GM19455 (cell line): ENCODE data around the gene CIITA.
A peak's percentile ranks its signal among the peaks of the same experiment; 100 is the strongest.

Source experiments
- ATAC-seq: cut with Tn5 transposase; IDR thresholded peaks from one replicate; pipeline ENCODE4 v1.9.1; 2021; ENCODE audit not compliant: unreplicated experiment

Gene CIITA

DNA sequence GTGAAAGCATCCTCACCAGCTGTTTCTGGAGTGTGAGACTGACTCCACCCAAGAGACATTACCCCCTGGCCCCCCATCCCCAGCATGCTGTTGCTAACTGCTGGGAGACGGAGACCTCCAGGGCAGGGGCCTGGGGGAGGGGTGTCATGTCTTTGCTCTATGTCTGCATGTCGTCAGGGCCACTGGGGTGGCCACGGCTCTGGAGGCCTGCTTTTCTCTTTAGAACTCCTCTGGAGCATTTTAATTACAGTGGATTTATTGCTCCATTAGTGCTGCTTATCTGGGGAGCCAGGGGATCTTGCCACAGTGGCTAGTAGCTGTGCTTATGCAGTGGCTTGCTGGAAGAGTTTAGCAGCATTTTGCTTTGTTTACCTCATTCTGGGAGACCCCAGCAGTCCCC, 99.6 kb downstream of the CIITA start:
- no peak for ATAC-seq

DNA sequence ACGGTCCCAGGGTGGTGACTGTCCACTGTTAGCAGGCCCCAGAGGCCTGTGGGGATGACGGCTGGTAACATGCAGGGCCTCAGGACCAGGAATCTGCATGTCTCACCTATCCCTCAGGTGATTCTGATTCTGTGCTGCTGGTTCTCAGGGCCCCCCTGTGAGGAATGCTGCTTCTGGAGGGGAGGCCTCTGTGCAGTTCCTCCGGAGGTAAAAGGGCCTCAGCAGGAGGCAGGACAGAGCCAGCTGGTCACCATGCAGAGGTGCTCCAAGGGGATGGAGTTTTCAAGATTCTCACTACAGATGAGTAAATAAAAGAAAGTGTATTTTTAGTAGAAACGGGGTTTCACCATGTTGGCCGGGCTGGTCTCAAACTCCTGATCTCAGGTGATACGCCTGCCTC, 101.1 kb downstream of the CIITA start:
- no peak for ATAC-seq

DNA sequence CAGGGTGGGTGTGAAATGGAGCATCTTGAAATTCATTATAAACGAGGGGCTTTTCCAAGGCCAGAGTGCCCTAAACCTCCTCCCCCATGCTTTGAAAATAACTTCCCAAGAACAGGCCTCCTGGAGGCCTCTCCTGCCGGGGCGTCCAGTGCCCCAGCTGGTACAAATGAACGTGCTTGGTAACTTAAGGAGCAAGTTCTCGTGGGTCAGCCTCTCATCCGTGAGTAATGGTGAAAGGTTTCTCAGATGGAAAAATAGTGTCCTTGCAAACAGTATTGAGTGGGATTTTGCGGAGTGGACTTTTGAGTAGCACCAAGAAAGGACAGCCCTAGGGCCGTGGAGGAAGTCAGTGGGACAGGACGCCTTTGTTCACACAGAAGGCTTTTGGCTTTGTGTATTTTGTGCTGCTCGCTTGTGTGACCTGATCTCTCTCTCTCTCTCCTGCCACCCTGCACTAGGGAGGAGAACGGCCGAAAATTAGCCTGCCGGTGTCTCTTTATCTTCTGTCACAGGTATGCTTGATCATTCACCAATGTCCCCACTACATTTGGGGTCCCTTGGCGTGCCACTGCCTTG, 102.0 kb downstream of the CIITA start:
- ATAC-seq = no peak

DNA sequence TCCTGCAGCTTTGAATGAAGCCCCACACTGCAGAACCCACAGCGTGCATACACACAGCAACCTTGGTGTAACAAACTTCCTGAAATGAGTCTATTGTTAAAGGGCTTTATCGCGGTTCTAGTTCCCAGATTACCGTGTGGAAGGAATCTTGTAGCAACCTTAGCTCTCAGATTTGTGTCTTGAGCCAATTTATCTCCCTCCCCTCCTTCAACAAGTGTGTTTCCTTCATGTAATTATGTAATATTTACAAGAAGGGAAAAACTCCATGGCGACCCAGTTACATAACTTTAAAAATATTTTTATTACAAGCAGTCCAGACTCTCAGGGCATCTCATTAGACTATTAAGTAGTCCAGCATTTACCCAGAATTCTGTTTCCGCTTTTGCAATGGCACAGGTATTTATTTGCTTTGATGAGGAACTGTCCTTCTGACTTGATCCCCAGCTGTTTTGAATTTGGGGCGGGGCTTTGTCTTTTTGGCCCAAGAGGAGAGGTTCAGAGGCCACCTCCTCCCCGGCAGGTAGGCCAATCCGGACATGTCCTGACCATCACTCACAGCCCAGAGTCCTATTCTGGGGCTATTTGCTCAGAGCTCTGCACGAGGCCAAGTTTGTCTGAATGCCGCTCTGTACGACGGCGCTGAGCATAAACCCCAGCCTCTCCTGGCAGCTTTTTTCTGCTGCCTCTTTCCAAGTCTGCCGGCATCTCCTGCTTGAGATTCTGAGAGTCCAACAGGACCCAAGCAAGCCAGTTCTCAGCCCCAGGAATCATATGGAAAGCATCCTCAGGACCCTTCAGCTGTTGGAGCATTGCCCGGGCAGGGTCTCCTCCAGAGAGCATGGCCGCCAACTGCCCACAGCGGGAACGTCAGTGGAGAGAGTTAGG, 103.0 kb downstream of the CIITA start:
- ATAC-seq = no peak

DNA sequence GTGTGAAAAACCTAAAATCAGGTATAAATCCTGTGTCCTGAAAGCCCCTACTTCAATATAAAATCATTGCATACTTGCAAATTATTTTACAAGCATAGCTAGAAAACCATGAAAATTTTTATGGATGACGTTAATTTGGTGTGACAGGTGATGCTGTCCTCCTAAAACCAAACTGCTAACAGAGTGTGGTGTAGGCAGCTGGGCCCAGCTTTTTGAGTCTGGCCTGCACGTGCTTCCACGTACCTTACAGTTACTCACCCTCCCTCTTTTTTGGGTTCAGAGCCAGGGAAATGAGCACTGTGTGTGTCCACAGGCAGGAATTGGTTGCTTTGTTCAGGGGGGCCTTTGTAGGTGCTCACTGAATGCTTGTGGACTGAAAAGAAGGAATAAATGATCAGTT, 103.8 kb downstream of the CIITA start:
- ATAC-seq = no peak

DNA sequence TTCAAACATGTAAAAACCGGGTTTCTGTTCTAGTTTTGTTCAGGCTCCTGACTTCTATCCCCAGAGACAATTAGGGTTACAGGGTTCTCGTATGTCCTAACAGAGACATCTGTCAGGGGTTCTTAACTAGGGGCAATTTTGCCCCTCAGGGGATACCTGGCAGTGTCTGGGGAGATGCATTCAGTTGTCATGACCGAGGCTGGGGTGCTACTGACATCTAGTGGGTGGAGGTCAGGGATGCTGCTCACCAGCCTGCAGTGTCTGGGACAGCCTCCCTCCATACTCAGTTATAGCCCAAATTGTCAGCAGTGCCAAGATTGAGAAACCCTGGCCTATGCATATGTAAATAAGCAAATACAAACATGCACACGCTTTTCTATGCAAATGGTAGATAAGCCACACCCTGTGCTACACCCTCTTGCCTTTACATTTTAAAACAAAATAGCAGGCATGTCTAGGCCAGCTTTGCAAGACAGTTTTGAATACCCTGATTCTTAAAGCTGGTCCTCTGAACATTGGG, 104.8 kb downstream of the CIITA start:
- ATAC-seq = peak; percentile 67

DNA sequence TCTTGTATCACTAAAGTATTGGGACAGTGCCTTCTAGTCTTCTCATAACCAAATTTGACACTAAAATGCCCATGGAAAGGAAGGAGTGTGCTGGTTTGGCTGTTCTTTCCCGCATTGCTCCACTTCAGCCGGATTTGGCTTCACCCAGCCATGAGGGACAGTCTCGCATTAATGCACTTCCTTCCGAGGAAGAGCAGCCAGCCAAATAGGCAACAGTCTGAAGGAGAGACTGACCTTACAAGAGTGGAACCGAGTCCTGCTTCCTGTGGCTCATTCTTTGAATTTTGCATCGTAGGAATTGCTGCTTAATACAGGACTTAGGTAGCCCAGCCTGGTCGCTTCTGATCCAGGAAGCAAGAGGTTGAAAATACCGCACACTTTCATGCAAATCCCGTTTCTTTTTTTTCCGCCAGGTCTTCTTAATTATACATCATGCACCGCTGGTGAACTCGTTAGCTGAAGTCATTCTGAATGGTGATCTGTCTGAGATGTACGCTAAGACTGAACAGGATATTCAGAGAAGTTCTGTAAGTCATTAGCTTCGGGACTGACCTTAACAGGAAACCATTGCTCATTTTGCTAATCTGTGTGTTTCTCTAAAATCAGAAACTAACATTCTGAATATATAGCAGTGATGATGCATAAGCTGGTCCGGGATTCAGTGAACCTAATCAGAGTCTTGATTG, 105.6 kb downstream of the CIITA start:
- no peak for ATAC-seq

DNA sequence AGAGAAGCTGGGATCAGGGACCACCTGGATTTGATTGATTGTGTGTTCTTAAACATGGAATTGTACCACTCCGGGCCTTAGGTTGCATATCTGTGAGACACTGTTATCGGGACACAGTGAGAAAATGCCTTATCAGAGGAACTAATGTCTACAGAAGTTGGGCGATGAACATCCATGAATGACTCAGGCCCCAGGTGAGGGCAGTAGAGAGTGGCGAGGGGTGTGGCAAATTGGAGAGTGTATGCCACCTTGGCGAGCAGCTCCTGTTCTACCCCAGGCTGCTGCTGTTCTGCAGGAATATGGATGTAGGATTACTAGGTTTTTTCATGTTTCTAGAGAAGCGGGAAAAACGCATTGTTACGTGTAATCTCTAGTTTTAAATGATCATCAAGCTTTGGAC, 106.2 kb downstream of the CIITA start:
- ATAC-seq = no peak

DNA sequence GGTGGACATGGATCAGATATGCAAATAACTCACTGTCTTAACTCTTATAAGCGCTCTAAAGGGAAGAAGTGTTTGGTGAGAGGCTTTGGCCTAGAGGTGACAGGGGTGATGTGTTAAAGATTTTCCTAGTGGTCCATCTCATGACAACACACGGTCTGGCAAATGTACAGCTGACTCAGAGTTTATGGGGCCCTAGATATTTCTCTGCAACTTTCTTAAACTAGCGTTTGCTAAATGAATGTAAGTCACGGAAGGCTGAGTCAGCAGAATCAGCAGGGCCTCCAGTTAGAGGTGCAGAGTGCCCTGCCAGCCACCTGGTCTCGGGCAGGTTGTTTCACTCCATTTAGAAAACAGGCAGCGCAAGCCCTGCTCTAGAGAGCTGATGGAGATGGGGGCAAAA, 107.5 kb downstream of the CIITA start:
- no peak for ATAC-seq
